COLO668 (cell line): ENCODE data around the gene FNBP1L.

ENCODE experiments used
- DNase-seq: peaks from one replicate; lab custom pipeline; 2025; ENCODE audit not compliant: unreplicated experiment; lab: John Stamatoyannopoulos, UW

FNBP1L gene

DNA sequence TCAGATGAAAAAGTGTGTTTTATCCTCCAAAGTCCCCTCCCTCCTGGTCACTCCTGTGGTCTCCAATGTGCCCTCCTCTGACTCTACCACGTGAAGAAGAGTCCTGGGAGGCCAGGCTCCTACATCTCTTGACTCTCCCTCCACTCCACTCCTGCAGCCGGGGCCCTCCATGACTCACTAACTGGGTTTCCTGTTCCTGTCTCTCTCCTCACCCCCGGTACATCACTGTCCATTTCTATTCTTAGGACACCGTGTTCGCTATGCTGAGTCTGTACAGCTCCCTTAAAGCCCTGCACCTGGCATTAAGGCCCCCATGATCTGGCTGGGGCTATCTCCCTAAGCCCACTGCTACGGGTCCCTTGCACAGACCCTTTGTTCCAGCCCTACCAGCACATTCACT, 140.3 kb downstream of the FNBP1L start:
- DNase-seq, result no peak

DNA sequence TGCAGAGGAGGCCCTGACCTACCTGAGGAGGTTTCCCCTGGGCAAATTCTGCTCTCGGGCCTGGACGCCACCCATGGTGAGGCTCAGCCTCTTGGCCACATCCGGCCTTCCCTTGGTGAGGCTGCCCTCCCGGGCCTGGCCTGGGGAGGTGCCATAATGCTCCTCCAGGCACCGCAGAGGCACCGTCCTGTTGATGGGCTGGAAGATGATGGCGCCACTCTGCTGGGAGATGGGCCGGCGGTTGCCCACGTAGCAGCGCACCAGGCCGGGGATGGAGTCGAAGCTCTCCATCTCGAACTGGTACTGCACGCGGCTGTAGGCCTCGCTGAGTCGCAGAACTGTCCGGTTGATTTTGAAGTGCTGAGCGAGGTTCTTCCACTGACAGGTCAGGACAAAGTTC, 141.0 kb downstream of the FNBP1L start:
- no peak for DNase-seq

- peak; percentile 70 for DNase-seq
Measured at GRCh38 chr1:93591291-93591675, 143.4 kb downstream of the FNBP1L start.

- peak; percentile 99 for DNase-seq
Measured at GRCh38 chr1:93591676-93592550, 144.0 kb downstream of the FNBP1L start.

GRCh38 chr1:93592551-93592949, 144.6 kb downstream of the FNBP1L start:
- DNase-seq, result no peak

DNA sequence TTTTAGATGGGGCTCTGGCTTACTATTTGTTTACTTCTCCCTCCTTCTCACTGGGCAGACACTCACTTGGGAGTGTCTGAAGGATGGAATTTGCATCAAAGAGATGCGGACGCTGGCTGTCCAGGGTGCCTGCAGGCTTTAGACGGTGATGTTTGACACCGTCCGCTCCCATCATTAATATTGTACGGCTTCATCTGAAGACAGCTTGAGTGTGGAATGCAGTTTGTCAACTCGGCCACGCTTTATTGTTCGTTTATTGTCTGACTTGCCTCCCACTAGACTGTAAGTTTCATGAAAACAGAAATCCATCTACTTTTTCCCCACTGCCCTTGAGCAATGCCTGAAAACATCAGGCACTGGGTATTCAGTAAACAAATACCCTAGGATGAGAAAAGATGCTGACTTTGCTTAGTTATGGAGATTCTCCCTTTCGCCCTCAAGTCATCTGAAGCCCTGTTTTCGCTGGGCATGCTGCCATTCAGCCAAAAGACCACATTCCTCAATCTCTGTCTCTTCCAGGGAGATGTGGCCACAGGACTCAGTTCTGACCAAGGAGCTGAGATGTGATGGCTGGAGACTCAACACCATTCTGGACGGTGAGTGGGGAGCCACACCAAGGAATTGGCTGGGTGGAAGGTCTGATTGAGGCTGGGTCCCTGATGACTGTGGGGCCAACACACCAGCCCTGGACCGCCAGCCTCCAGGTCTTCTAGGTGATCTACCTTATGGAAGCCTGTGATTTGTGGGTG, 146.1 kb downstream of the FNBP1L start:
- no peak for DNase-seq

DNA sequence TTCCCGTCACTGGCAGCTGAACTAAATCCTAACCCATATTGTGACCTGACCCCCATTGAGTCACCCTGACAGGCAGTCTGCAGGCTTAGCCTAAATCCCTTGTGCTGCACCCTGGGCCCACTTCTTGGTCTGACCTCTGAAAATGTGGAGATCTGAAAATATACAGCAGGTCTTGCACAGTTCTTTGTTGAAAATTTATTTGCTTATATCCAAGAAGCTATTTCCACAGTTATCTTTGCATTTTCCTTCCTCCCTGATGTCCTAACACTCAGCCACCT, 146.6 kb downstream of the FNBP1L start:
- no peak for DNase-seq

GRCh38 chr1:93595266-93595665, 147.3 kb downstream of the FNBP1L start:
- no peak for DNase-seq

DNA sequence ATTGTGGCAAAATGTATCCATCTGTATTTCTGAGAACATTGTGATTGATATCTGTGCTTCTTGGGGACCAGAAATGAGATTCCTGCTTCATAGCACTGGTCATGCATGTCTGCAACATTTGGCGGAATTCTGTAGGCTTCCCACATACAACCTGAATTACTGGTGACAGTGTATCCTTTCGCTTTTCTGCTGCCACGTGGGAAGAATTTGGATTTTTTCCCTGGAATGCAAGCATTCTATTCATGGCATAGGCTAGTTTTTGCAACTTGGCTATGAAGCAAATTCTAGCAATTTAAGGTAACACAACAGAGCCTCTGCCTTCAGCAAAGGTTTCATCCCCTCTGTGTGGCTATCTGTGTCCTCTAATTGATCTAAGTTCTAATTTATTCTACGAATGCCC, 147.8 kb downstream of the FNBP1L start:
- no peak for DNase-seq

DNA sequence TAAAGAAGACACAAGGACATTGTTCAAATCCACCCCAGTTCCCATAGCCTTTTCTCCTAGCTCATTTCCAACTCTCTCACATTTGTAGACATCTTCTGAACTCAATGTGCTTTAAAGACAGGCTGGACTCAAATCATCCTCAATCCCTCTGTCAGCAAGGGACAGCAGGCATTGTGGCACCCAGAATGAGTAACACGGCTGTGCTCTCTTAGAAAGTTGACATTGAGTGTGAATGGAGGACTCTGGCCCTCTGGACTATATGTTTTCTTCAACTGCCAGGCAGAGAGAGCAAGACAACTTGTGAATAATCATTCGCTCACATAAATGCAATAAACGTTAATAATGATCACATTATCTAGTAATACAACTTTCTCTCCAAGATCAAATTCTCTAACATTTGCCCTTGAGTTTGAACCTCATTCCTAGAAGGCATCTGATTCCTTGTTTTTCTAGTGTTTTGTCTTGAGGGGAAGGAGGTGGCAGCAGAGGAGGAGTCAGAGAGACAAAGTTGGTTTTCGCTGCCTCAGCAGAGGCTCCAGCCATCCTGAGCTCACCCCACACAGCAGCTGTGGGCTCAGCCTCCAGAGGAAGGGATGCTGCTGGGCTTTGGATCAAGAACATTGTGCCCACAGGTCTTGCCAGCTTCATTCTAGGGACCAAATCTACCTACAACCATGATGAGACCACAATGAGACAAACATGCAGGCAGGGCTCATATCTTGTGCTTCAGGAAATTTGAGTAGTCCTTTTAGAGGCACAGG, 148.6 kb downstream of the FNBP1L start:
- DNase-seq, result no peak

GRCh38 chr1:93597709-93598108, 149.8 kb downstream of the FNBP1L start:
- no peak for DNase-seq

DNA sequence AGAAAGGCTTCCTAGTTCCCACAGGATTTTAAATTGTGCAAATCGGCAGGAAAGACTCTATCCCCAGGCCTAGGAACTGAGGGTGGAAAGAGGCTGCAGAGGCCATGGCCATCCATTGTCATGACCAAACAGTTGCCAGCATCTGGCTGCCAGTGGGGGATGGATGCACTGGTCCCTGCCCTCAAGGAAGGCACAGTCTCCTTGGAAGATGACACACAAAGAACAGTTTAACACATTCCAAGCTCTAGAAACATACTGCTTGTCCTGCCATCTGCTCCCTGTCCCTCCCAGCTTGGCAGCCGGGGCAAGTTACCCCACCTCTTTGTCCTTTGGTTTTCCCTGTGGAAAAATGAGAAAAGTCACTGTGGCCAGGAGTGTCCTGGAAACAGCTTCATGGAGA, 150.5 kb downstream of the FNBP1L start:
- no peak for DNase-seq

GRCh38 chr1:93598861-93599439, 151.0 kb downstream of the FNBP1L start:
- no peak for DNase-seq

DNA sequence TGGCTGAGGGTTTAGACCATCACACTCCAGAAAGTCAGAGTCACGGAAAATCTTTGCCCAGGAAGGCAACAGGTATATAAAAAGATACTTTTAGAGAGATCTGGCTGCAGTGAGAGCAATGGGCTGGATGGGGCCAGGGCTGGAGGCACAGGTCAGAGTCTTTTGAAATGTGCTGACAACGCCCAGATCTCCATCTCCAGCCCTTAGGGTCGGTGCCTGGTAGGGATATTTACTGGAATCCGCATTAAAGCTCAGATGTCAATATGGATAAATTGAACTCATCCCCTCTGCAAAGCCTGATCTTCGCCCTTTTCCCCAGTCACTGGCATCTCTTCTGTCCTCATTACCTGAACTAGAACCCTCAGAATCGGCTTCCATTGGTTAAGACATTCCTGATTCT, 151.6 kb downstream of the FNBP1L start:
- no peak for DNase-seq

GRCh38 chr1:93600663-93601062, 152.7 kb downstream of the FNBP1L start:
- DNase-seq, result peak; percentile 31

DNA sequence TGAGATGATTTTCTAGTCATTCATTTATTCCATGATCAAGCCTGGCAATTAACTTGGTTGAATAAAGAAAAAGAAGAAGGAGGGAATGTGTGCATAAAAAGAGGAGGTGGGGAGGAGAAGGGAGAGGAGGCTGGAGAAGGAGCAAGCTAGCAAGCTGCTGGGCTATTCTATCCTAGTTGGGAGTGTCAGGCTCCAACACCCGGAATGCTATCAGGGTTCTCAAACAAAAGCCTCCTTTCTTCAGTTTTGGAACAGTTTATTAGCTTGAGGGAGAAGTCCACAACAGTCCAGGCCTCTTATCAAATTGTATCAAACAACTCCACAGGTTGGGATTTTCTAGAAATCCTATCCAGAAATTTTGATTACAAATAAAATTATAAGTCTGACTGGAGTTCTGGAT, 153.8 kb downstream of the FNBP1L start:
- no peak for DNase-seq

DNA sequence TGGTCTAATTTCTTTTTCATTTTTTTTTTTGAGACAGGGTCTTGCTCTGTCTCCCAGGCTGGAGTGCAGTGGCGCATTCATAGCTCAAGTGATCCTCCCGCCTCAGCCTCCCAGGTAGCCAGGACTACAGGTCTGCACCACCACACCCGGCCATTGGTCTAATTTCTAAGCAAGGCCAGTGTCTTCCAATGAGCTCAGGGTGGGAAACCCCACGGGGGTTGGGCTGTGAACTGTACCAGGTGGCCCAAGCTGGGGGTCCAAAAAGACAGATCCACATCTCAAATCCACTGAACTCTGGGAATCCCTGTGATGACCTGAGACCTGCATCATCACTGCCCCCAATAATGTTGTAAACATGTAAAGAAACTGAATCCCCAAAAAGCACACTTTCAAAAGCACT, 154.2 kb downstream of the FNBP1L start:
- no peak for DNase-seq

- no peak for DNase-seq
Measured at GRCh38 chr1:93603106-93603505, 155.2 kb downstream of the FNBP1L start.

- no peak for DNase-seq
Measured at GRCh38 chr1:93603601-93604000, 155.7 kb downstream of the FNBP1L start.
